OCI-LY1 (cell line): ENCODE results near the gene ADSL.

Source experiments
- CTCF ChIP-seq: fragments of 200-600 bp; sonication (generic), shearing (Covaris generic); IDR thresholded peaks from 2 replicates; pipeline ENCODE4 v1.5.1; 2017; ENCODE audit warnings: mild to moderate bottlenecking, antibody characterized with exemption, low read length, moderate library complexity, mixed read lengths
- EZH2 ChIP-seq: fragments of 200-600 bp; sonication (generic), shearing (Covaris generic); IDR thresholded peaks from 2 replicates; pipeline ENCODE4 v1.8.0; 2017; ENCODE audit warnings: borderline replicate concordance, mixed run types, mild to moderate bottlenecking, antibody characterized with exemption, low read length, moderate library complexity, mixed read lengths

- no peak for TF ChIP-seq EZH2
- no peak for TF ChIP-seq CTCF
Measured at GRCh38 chr22:40406063-40406890, 60.0 kb downstream of the ADSL start.
